NCI-H2081 (cell line): ENCODE measurements around the gene TPST1.
"Not testable (repeated sequence)": the region's sequence is repeated elsewhere in the genome, so short reads cannot be mapped to it uniquely, and the experiment has no call there.

Experiments
- DNase-seq, 2 experiments: peaks; one replicate each; lab custom pipeline; 2025; lab: John Stamatoyannopoulos, UW

TPST1 gene

DNA sequence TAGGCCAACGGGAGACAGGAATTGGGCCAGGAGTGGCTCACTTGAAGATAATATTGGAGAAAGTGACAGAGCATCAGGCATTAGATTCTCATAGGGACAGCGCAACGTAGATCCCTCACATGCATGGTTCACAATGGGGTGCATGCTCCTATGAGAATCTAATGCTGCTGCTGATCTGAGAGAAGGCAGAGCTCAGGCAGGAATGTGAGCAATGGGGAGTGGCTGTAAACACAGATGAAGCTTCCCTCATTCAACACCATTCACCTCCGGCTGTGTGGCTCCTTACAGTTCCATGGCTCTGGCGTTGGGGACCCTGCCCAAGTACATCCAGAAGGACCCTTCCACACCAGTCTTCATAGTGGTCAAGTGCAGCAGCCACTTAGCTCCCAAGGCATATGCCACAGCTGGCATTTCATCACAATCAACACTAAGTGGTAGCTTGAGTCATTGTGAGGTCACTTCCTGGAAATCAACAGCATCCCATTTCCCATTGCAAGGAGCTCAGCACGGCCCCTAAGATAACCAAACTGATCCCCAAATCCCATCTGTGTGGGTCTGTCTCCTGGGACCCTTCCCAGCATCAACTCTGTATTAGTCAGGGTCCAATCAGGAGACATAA lies 174.5 kb downstream of the TPST1 start:
- no peak for DNase-seq

DNA sequence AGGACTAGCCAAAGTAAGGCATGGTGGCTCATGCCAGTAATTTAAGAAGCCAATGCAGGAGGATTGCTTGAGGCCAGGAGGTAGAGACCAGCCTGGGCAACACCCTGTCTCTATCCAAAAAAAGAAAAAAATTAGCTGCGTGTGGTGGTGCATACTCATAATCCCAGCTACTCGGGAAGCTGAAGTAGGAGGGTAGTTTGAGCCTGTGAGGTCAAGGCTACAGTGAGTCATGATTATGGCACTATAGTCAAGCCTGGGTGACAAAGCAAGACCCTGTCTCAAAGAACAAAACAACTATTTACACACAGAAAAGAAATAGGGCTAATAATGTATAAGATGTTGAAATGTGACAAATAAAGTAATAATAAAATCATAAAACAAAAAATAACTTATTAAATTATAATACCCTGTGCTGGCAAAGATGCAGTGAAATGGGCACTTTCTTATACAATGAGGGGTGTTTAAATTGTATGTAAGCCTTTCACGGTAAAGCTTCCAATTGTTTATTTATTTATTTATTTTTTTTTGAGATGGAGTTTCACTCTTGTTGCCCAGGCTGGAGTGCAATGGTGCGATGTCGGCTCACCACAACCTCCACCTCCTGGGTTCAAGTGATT lies 175.2 kb downstream of the TPST1 start:
- DNase-seq: no peak

DNA sequence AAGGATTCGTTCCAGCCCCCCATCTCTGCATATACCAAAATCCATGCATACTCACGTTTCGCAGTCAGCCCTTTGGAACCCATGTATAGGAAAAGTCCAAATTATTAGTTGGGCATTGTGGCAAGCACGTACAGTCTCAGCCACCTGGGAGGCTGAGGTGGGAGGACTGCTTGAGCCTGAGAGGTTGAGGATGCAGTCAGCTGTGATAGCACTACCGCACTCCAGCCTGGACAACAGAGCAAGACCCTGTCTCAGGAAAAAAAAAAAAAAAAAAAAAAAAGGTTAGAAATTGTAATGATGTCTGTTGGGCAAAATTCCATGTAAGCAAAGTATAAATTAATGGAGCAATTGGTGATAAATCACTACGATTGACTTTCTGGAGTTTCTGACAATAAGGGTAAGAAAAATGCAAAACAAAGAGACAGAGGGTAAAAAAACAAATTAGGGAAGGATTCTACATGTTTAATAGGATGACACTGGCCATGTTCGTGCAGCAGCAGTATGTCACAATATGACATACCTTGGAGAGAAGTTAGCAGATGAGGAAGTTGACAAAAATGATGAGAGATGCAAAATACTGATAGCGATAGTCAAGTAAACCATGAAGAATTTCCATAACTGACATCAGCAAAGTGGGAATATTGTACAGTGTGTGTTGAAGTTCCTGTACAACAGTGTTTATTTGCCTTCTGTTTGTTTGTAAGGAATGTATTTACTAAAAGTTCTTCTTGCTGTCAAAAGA lies 177.2 kb downstream of the TPST1 start:
- DNase-seq: not testable (repeated sequence)

DNA sequence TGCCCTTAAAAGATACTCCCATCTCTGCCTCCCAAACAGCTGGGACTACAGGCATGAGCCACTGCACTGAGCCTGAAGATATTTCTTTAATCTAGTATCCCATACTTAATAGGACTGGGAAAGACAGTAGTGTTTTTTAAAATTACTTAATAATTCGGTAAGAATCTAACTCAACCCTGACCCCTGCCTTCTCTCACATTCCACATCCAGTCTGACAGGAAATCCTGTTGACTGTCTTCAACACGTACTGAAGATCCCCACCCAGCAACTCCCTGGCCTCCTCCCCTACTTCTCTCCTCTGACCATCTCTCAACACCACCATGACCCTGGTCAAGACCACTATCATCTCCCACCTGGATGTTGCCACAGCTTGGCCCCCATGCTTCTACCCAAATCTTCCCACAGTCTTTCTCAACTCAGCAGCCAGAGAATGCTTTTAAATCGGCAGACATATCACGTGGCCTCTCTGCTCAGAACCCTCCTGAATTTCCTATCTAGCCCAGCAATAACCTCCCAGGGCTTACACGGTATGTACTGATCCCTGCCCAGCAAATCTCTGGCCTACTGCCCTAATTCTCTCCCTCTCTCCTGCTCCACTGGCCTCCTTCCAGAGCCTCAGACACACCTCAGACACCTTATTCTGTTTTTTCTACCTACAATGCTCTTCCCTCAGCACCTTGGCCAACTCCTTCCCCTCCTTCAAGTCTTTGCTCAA lies 180.2 kb downstream of the TPST1 start:
- DNase-seq: not testable (repeated sequence)

DNA sequence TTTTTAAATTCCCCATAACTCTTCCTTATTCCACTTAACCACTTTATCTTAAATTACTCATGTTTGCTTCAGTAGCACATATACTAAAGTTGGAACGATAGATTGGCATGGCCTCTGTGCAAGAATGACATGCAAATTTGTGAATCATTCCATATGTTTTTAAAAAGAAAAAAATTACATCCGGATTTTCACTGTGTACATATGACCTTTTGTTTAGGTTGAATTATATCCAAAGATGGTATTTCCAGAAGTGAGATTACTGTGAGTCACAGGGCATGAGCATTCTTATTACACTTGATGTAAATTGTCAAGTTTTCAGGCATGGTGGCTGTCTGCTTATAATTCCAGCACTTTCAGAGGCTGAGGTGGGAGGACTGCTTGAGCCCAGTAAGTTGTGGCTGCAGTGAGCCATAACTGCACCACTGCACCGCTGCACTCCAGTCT lies 190.0 kb downstream of the TPST1 start:
- DNase-seq: not testable (repeated sequence)

DNA sequence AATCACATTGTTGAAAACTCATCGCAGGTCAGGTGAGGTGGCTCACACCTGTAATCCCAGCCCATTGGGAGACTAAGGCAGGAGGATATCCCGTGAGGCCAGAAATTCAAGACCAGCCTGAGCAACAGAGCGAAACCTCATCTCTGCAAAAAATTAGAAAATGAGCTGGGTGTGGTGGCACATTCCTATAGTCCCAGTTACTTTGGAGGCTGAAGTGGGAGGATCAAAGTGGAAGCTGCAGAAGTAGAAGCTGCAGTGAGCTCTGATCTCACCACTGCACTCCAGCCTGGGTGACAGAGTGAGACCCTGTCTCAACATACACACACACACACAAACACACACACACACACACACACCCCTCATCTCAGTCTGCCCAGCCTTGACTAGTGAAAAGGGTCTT lies 190.9 kb downstream of the TPST1 start:
- not testable (repeated sequence) for DNase-seq

DNA sequence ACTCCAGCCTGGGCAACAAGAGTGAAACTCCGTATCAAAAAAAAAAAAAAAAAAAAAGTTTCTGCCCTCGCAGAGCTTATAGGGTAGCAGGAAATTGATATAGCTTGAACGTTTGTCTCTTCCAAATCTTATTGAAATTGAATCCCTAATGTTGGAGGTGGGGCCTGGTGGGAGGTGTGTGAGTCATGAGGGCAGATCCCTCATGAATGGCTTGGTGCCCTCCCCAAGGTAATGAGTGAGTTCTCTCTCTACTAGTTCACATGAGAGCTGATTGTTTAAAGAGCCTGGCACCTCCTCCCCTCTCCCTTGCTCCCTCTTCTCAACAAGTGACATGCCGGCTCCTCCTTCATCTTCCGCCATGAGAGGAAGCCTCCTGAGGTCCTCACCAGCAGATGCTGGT lies 193.7 kb downstream of the TPST1 start:
- DNase-seq: not testable (repeated sequence)

DNA sequence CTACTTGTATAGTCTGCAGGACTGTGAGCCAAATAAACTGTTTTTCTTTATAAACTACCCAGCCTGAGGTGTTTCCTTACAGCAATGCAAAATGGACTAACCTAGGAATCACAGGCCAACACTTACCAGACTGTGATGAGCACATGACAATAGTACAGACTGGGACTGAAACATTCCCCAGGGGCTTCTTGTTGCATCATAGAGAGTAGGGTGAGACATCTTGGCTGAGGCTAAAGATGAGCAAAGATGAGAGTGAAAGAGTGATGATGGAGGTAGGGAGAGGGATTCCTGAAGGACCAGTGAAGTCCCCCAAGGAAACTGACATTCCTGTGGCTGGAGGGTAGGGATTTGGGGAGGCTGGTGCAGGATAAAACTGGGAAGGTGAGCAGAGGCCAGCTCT lies 194.4 kb downstream of the TPST1 start:
- no peak for DNase-seq

DNA sequence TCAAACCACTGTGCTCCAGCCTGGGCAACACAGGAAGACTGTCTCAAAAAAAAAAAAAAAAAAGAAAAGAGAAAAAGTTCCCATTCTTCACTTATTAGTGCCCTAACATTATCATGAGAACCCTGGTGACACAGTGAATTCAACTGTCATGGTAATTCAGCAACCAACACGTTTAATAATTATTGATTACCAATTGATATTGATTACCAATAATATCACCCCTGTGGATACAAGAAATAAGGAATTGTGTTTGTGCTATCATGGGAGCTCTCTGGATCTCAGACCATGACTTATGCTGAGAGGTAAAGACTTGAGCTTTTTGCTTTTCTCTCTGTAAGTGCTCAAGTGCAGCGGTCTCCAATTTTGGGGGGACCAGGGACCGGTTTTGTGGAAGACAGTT lies 195.3 kb downstream of the TPST1 start:
- DNase-seq: no peak

DNA sequence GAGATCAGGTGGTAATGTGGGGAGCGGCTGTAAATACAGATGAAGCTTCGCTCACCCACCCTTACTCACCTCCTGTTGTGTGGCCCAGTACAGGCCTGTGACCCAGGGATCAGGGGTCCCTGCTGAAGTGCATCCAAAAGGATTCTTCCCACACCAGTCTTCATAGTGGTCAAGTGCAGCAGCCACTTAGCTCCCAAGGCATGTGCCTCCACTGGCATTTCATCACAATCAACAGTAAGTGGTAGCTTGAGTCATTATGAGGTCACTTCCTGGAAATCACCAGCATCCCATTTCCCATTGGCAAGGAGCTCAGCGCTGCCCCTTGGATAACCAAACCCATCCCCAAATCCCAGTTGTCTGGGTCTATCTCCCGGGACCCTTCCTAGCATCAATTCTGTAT lies 196.0 kb downstream of the TPST1 start:
- DNase-seq: not testable (repeated sequence)

DNA sequence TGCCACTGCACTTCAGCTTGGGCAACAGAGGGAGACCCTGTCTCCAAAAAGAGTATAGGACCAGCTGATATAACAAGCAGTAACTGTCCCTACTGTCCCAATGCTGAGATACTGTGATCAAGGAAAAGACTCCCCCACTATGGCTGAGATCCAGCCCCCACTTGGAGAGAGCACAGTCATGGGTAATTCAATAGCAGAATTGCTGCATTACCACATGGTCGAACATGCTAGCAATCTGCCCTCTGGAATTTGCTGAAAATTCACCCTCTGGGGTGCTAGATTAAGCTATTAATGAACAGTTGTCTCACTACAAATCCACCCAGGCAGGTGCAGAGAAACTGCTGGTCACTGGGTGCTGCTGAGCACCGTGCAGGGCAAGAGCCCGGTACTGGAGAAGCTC lies 196.8 kb downstream of the TPST1 start:
- DNase-seq: not testable (repeated sequence)

DNA sequence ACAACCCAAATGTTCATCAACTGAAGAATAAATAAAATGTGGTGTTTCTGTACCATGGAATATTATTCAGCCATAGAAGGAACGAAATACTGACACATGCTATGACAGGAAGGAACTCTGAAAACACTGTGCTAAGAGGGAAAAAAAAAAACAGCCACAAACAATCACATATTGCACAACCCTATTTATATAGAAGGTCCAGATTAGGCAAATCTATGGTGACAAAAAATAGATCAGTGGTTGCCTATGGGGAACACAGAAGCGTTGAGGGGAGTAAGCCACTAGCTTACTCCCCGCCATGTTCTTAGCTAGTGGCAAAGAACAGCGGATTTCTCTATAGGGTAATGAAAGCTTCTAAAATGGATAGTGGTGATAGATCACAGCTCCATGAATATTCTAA lies 198.4 kb downstream of the TPST1 start:
- DNase-seq: no peak

DNA sequence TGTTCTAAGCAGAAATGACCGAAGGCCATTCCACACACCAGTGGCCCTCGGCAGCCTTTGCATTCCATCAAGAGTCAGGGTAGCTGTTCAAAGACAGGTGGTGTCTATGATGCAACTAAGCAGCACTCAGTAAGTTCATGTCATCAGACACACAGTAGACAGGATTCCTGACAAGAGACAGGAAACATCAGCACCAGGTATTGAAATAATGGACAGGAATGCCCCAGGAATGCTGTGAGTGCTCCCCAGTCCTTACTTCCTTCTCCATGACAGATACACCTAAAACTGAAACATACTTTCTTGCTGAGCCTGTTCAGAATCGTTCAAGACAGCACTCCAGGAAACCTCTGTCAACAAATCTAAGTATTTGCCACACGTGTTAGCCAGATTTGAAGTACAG lies 204.4 kb downstream of the TPST1 start:
- no peak for DNase-seq
